ENCODE measurements around the gene HEMGN. TPM values are rescaled to one million over a fixed set of nuclear protein-coding genes. Genes with fewer than 3 reads are reported as not detected.

The HEMGN gene
- total RNA-seq, 2 experiments from 2014 or later: 0.69 to 0.99 TPM

DNA sequence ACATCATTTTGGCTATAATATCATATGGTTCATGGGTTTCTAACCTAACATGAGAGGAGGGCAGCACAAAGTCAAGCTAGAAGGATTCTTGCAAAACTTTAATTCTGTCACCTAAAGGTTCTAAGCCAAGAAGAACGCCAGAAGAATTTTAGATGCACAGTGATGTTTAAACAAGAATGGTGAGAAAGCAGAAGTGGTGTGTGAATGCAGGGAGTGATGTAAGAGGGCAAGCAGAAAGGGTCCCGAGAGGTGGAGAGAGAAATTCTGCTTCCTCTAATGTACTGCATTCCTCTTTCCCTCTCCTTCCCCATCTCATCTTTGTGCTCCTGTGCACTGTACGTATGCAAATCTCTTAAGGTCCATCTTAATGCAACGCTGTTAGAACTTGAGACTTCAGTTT lies 13.6 kb downstream of the HEMGN start:
- Mint-ChIP-seq H3K27me3 (peaks cover 2% of the 10 kb centered on the region), H3K27ac (no peak overlapping the region), H3K4me1 (ENCODE audit: low read depth) (peaks cover 32% of the 10 kb centered on the region), H3K36me3 (peaks cover 10% of the 10 kb centered on the region), H3K4me3 (no peak overlapping the region), H3K9me3 (peaks cover 2% of the 10 kb centered on the region)
- ChIA-PET POLR2A (interaction anchor here (0.5 to 5.6 kb wide), 5 partner anchors 55 to 134 kb away, joined by 3 to 77 read pairs (median 5); partner anchors contain the start of genes ANP32B and NANS), CTCF (interaction anchor here (0.6 to 7.6 kb wide), 25 partner anchors 10 to 335 kb away, joined by 3 to 99 read pairs (median 6); partner anchors contain the start of genes ANP32B, NCBP1 and TSTD2)
- intact Hi-C loops (cut with micrococcal nuclease): loop anchor here (10.0 kb wide), 1 partner anchor 870 kb away; the partner anchor contains the start of gene ANKS6
- DNase-seq: no peak

DNA sequence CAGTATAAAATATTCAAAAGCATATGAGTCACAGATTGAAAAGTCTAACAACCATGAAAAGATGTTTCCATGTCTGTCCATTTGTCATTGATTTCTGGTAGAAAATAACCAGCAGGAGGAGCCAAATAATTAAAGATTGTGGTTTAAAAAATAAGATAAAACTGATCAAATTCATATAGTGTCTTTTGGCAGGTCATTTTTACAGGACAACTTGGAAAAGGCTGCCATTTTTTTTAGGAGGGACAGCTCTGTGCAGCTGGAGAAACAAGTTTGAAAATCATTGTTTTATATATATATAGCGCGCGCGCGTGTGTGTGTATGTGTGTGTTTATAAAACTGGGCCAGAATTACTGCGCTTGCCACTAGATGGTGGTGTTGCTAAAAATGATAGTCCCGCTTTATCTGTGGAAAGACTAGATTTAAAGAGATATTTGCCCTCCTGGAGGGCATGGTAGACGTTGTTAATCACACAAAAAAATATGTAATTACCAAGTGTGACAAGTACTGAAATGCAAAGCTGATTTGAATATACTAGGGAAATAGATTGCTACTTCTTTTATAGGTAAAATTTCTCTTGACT lies 14.4 kb downstream of the HEMGN start:
- Mint-ChIP-seq H3K36me3 (peaks cover 10% of the 10 kb centered on the region), H3K27me3 (peaks cover 2% of the 10 kb centered on the region), H3K4me3 (peak overlapping the region; percentile 85), H3K27ac (peak overlapping the region; percentile 96), H3K4me1 (ENCODE audit: low read depth) (peaks cover 34% of the 10 kb centered on the region), H3K9me3 (peaks cover 2% of the 10 kb centered on the region)
- intact Hi-C loops (cut with micrococcal nuclease): loop anchor here (1.0 to 10.0 kb wide), 8 partner anchors 17 to 871 kb away; partner anchors contain the start of genes ANKS6, NANS and TBC1D2
- POLR2A ChIA-PET: interaction anchor here (0.5 to 5.6 kb wide), 6 partner anchors 56 to 332 kb away, joined by 3 to 77 read pairs (median 4); partner anchors contain the start of genes ANP32B, NANS and TBC1D2
- peak; percentile 84 for DNase-seq
- CTCF ChIA-PET: interaction anchor here (0.6 to 7.6 kb wide), 36 partner anchors 8 to 336 kb away, joined by 3 to 99 read pairs (median 5); partner anchors contain the start of genes ANP32B, HEMGN, NCBP1 and TBC1D2

DNA sequence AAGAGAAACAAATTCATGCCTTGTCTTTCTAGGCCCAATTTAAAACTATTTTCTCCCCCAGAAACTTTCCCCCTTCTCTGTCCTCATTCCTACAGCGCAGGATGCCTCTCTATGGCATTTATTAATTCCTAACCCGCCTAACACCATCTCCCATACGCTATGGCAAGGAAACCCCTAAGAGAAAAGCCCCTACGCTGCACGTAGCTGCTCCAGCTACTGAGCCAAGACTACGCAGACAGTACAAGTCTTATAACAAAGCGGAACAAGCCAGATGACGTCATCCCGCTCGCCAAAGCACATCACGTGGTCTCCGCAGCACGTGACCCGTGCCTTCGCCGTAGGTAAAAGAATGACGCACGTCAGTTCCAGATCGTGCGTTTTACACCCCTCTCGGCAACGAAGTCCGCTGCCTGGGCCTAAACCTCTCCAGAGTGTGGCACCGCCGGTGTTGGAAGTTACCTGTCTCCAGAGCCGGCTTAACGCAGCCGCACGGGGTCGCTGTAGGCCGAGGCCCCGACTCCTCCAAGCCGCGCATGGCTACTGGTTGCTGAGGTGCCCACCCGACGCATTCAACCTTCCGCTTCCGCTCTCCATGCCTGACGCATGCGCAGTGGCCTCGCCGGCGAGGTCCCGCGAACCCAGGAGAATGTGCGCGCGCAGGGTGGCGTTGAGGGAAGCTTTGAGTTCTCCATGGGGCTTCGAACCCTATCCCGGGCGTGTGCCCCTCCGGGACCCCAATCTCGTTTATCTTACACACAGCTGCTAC lies 15.8 kb downstream of the HEMGN start, which contains the start of gene TRMO:
Gene TRMO, minus strand, starts transcription at position 542 of the 766 bp plus-strand sequence. Its CDS starts 7 bp downstream, at position 535.
- peaks cover 39% of the 10 kb centered on the region for H3K4me1 Mint-ChIP-seq (ENCODE audit: low read depth)
- peaks cover 2% of the 10 kb centered on the region for H3K27me3 Mint-ChIP-seq
- peak within 1 kb of the TSS; percentile 85 for H3K4me3 Mint-ChIP-seq
- peaks cover 2% of the 10 kb centered on the region for H3K9me3 Mint-ChIP-seq
- CTCF ChIA-PET: interaction anchor here (0.6 to 7.6 kb wide), 24 partner anchors 9 to 334 kb away, joined by 3 to 99 read pairs (median 8); partner anchors contain the start of genes ANP32B, HEMGN, NANS and TBC1D2
- POLR2A ChIA-PET: interaction anchor here (0.7 to 5.6 kb wide), 23 partner anchors 9 to 334 kb away, joined by 3 to 77 read pairs (median 4); partner anchors contain the start of genes ANP32B, NANS, NCBP1 and TBC1D2
- DNase-seq: peak; percentile 98
- H3K36me3 Mint-ChIP-seq: peaks cover 10% of the 10 kb centered on the region
- H3K27ac Mint-ChIP-seq: peak within 1 kb of the TSS; percentile 96
- intact Hi-C loops (cut with micrococcal nuclease): loop anchor here (1.0 to 10.0 kb wide), 7 partner anchors 61 to 873 kb away; partner anchors contain the start of genes ANKS6, ANP32B, NANS and NCBP1

DNA sequence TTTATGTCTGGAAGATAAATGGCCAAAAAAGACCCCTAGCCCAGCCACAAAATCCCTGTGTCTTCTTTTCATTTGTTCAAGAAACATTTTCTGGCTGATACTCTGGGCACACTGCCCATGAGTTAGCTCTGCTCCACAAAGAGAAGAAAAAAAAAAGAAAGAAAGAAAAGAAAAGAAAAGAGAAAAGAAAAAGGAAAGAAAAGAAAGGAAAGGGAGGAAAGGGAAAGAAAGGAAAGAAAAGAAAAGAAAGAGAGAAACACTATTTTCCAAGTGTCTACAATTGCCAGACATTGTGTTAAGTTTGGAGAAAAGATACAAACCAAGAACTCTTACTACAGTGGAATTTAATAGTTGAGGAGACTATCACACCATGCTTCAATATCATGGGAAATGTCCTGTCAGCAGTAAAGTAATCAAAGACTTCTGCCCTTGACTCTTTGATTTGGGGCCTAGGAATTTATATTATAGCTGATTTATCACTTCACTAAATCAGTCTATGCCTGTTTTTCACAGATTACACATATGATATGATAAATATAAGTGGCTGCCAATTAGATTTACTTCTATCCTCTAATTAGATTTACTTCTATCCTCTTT lies 18.7 kb downstream of the HEMGN start:
- Mint-ChIP-seq H3K27ac (peak overlapping the region; percentile 96), H3K27me3 (peaks cover 2% of the 10 kb centered on the region), H3K36me3 (peaks cover 23% of the 10 kb centered on the region), H3K4me3 (peak overlapping the region; percentile 72), H3K4me1 (ENCODE audit: low read depth) (peaks cover 60% of the 10 kb centered on the region), H3K9me3 (peaks cover 2% of the 10 kb centered on the region)
- intact Hi-C loops (cut with micrococcal nuclease): no loop called here
- ChIA-PET CTCF (interaction anchor here (0.7 to 6.2 kb wide), 5 partner anchors 11 to 29 kb away, joined by 3 to 62 read pairs (median 17); no protein-coding TSS in a partner anchor), POLR2A (interaction anchor here (3.8 to 5.6 kb wide), 2 partner anchors 14 to 65 kb away, joined by 26 to 77 read pairs; partner anchors contain the start of gene ANP32B)
- DNase-seq: no peak

DNA sequence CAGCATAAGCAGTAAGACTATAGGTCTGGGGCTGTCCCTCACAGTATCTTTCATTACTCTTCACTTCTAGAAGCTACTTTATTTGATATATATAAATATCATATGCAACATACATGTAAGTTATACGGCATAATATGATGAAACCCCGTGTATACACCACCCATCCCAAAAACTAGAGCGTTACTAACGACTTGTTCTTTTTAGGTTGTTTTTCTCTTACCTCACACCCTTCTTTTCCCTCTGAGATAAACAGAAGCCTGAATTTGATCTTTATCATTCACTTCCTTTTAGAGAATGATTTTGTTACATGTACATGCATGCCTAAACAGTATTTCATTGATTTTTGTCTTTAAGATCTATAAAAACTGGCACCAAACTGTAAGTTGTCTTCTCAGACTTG lies 19.4 kb downstream of the HEMGN start:
- intact Hi-C loops (cut with micrococcal nuclease): loop anchor here (1.0 kb wide), 1 partner anchor 13 kb away; no protein-coding TSS in a partner anchor
- Mint-ChIP-seq H3K4me1 (ENCODE audit: low read depth) (peaks cover 59% of the 10 kb centered on the region), H3K9me3 (peaks cover 2% of the 10 kb centered on the region), H3K4me3 (peak overlapping the region; percentile 72), H3K36me3 (peaks cover 27% of the 10 kb centered on the region), H3K27me3 (peaks cover 2% of the 10 kb centered on the region), H3K27ac (peak overlapping the region; percentile 96)
- POLR2A ChIA-PET: interaction anchor here (0.6 kb wide), 1 partner anchor 175 kb away, joined by 3 read pairs; no protein-coding TSS in a partner anchor
- no peak for DNase-seq
- CTCF ChIA-PET: interaction anchor here (2.5 to 6.2 kb wide), 2 partner anchors 13 to 17 kb away, joined by 9 to 51 read pairs; no protein-coding TSS in a partner anchor

DNA sequence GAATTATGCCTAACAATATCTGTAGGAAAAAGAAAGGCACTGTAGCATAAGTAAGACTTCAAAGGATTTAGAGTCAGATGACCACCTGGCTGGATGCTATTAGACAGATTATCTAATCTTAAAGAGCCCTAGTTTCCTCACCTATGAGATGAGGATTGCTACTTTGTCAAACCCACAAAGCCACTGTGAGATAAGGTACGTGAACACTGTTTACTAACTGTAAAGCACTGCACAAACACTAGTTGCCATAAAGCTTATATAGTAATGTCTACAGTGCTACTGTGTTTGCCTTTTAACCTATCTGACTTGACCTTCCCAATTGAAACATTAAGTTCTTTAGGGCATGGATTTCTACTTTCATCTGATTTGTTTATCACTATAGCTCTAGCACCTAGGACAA lies 26.0 kb downstream of the HEMGN start:
- H3K9me3 Mint-ChIP-seq: no peaks in the 10 kb centered on the region
- ChIA-PET POLR2A (interaction anchor here (2.3 kb wide), 1 partner anchor 10 kb away, joined by 9 read pairs; the partner anchor contains the start of gene TRMO), CTCF (interaction anchor here (0.7 to 1.6 kb wide), 3 partner anchors 9 to 43 kb away, joined by 3 to 10 read pairs (median 5); partner anchors contain the start of gene TRMO)
- intact Hi-C loops (cut with micrococcal nuclease): no loop called here
- no peak overlapping the region for H3K27ac Mint-ChIP-seq
- no peaks in the 10 kb centered on the region for H3K27me3 Mint-ChIP-seq
- peaks cover 76% of the 10 kb centered on the region for H3K4me1 Mint-ChIP-seq (ENCODE audit: low read depth)
- peaks cover 46% of the 10 kb centered on the region for H3K36me3 Mint-ChIP-seq
- H3K4me3 Mint-ChIP-seq: no peak overlapping the region
- no peak for DNase-seq

DNA sequence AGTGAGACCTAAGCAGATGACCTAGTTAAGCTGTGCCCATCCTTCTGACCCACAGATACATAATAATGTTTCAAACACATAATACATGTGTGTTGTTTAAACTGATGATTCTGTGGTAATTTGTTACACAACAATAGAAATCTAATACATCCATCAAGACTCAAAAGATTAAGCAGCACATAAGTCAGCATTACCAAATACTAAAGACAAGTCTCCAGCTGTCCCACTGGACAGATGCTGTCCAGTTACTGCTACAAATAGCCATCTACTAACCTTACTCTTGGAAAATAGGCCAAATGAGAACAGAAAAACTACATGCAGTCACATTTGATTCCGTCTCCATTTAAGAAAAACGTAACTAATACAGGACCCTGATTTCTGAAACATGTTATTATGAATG lies 26.4 kb downstream of the HEMGN start:
- H3K9me3 Mint-ChIP-seq: no peaks in the 10 kb centered on the region
- no peak overlapping the region for H3K27ac Mint-ChIP-seq
- DNase-seq: no peak
- no peak overlapping the region for H3K4me3 Mint-ChIP-seq
- intact Hi-C loops (cut with micrococcal nuclease): no loop called here
- POLR2A ChIA-PET: interaction anchor here (2.3 kb wide), 1 partner anchor 10 kb away, joined by 9 read pairs; the partner anchor contains the start of gene TRMO
- H3K27me3 Mint-ChIP-seq: no peaks in the 10 kb centered on the region
- CTCF ChIA-PET: interaction anchor here (0.7 to 1.6 kb wide), 3 partner anchors 10 to 44 kb away, joined by 3 to 10 read pairs (median 5); partner anchors contain the start of gene TRMO
- H3K4me1 Mint-ChIP-seq (ENCODE audit: low read depth): peaks cover 74% of the 10 kb centered on the region
- peaks cover 47% of the 10 kb centered on the region for H3K36me3 Mint-ChIP-seq

DNA sequence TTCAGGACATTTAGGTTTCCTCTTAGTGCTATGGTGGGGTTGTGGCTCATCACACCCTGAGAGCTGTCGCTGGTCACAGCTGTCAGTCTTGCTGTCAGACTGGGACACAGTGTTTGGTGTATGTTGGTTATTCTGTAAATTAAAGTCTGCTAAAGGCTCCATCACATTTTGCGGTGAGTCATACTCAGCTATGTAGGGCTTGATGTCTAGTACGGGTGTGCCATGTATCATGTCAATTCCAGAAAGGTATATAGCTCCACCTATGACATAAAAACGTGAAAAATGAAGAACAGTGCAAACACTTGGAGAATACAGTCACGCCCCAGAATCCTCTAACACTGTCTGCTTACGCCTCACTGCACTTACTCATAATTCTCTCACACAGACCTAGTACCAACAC lies 27.6 kb downstream of the HEMGN start:
- intact Hi-C loops (cut with micrococcal nuclease): no loop called here
- peaks cover 46% of the 10 kb centered on the region for H3K36me3 Mint-ChIP-seq
- ChIA-PET CTCF (interaction anchor here (1.1 to 2.5 kb wide), 2 partner anchors 12 to 20 kb away, joined by 3 to 13 read pairs; partner anchors contain the start of gene TRMO), POLR2A (interaction anchor here (2.3 kb wide), 1 partner anchor 12 kb away, joined by 9 read pairs; the partner anchor contains the start of gene TRMO)
- H3K4me1 Mint-ChIP-seq (ENCODE audit: low read depth): peaks cover 78% of the 10 kb centered on the region
- no peaks in the 10 kb centered on the region for H3K9me3 Mint-ChIP-seq
- no peaks in the 10 kb centered on the region for H3K27me3 Mint-ChIP-seq
- DNase-seq: no peak
- no peak overlapping the region for H3K4me3 Mint-ChIP-seq
- peak overlapping the region; percentile 31 for H3K27ac Mint-ChIP-seq

DNA sequence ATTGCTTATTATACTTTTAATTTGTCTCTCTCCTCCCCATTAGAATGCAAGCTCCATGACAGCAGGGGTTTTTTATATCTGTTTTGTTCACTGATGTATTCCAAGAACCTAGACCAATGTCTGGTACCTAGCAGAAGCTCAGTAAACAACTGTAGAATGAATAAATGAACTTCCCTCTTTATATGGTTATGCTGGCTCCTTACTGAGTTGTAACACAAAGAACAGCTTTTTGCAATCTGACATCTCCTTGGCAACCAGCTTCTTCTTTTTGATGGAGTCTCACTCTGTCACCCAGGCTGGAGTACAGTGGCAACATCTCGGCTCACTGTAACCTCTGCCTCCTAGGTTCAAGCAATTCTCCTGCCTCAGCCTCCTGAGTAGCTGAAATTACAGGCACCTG lies 29.3 kb downstream of the HEMGN start:
- intact Hi-C loops (cut with micrococcal nuclease): loop anchor here (5.0 kb wide), 2 partner anchors 51 to 79 kb away; no protein-coding TSS in a partner anchor
- DNase-seq: no peak
- Mint-ChIP-seq H3K27me3 (no peaks in the 10 kb centered on the region), H3K36me3 (peaks cover 40% of the 10 kb centered on the region), H3K4me1 (ENCODE audit: low read depth) (peaks cover 78% of the 10 kb centered on the region), H3K9me3 (no peaks in the 10 kb centered on the region), H3K27ac (peak overlapping the region; percentile 63), H3K4me3 (no peak overlapping the region)
- ChIA-PET CTCF (interaction anchor here (1.1 to 2.5 kb wide), 4 partner anchors 8 to 14 kb away, joined by 3 to 13 read pairs (median 6); partner anchors contain the start of gene TRMO), POLR2A (interaction anchor here (1.6 kb wide), 1 partner anchor 13 kb away, joined by 4 read pairs; the partner anchor contains the start of gene TRMO)

DNA sequence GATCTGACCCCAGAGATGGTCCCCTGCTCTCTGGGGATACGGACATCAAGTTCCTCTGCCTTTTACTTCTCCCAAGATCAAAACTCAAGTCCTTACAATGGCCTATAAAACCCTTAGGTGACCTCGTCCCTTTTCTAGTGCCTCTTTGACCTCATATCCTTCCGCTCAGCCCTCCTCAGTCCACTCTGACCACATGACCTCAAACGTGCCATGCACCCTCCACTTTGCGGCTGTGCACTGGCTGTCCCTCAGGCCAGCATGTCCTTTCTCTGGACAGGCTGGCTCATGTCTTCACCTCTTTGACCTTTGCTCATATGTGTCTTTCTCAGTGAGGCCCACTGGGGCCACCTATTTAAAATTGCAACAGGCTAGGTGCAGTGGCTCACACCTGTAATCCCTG lies 30.3 kb downstream of the HEMGN start:
- no peak for DNase-seq
- Mint-ChIP-seq H3K4me3 (no peak overlapping the region), H3K27ac (peak overlapping the region; percentile 73), H3K9me3 (no peaks in the 10 kb centered on the region), H3K36me3 (peaks cover 36% of the 10 kb centered on the region), H3K4me1 (ENCODE audit: low read depth) (peaks cover 80% of the 10 kb centered on the region), H3K27me3 (no peaks in the 10 kb centered on the region)
- POLR2A ChIA-PET: interaction anchor here (1.6 kb wide), 1 partner anchor 15 kb away, joined by 4 read pairs; the partner anchor contains the start of gene TRMO
- intact Hi-C loops (cut with micrococcal nuclease): loop anchor here (2.0 to 5.0 kb wide), 3 partner anchors 50 to 211 kb away; partner anchors contain the start of gene XPA
- CTCF ChIA-PET: interaction anchor here (3.7 kb wide), 1 partner anchor 14 kb away, joined by 51 read pairs; the partner anchor contains the start of gene TRMO

Data from activated CD4-positive, alpha-beta memory T cell treated with anti-CD3 and anti-CD28 coated beads for 36 hours (primary cell).